DOHH2 (cell line): ENCODE data around the gene NHERF1.

Experiments used
- H3F3A ChIP-seq: fragments of 200-600 bp; sonication (generic), shearing (Covaris generic); 2 replicates; pipeline ENCODE4 v1.6.0; 2016; ENCODE audit warnings: antibody characterized with exemption, mild to moderate bottlenecking; ENCODE audit not compliant: control insufficient read depth, insufficient read depth
- H3K27ac ChIP-seq: fragments of 200-600 bp; sonication (generic); 2 replicates; pipeline ENCODE4 v1.5.1; 2014; ENCODE audit warnings: low read depth, mild to moderate bottlenecking, low read length, moderate library complexity
- H3K27me3 ChIP-seq: fragments of 200-600 bp; sonication (generic); 2 replicates; pipeline ENCODE4 v1.6.1; 2014; ENCODE audit warnings: mild to moderate bottlenecking, low read length, mixed read lengths; ENCODE audit not compliant: control insufficient read depth
- H3K36me3 ChIP-seq: fragments of 200-600 bp; sonication (generic); 2 replicates; pipeline ENCODE4 v1.6.1; 2014; ENCODE audit warnings: mild to moderate bottlenecking, low read length, moderate library complexity, mixed read lengths; ENCODE audit not compliant: control insufficient read depth
- H3K4me1 ChIP-seq: fragments of 200-600 bp; sonication (generic); 2 replicates; pipeline ENCODE4 v1.6.1; 2014; ENCODE audit warnings: mild to moderate bottlenecking, low read length, mixed read lengths; ENCODE audit not compliant: control insufficient read depth
- H3K4me2 ChIP-seq: fragments of 200-600 bp; sonication (generic); 2 replicates; pipeline ENCODE4 v1.6.0; 2014; ENCODE audit warnings: mild to moderate bottlenecking, low read length, moderate library complexity
- H3K4me3 ChIP-seq: fragments of 200-600 bp; sonication (generic); 2 replicates; pipeline ENCODE4 v1.5.1; 2014; ENCODE audit warnings: mild to moderate bottlenecking, low read length, mixed read lengths
- H3K79me2 ChIP-seq: fragments of 200-600 bp; sonication (generic); 2 replicates; pipeline ENCODE4 v1.6.1; 2014; ENCODE audit warnings: mild to moderate bottlenecking, low read length, mixed read lengths; ENCODE audit not compliant: control insufficient read depth
- H3K9me2 ChIP-seq: fragments of 200-600 bp; sonication (generic); replicated peaks from 2 replicates; pipeline ENCODE4 v1.6.1; 2014; ENCODE audit warnings: mild to moderate bottlenecking, low read length, mixed read lengths; ENCODE audit not compliant: control insufficient read depth
- H3K9me3 ChIP-seq: fragments of 200-600 bp; sonication (generic); 2 replicates; pipeline ENCODE4 v1.6.1; 2014; ENCODE audit warnings: antibody characterized with exemption, low read length, mixed read lengths; ENCODE audit not compliant: control insufficient read depth, insufficient read depth
- H4K20me1 ChIP-seq: fragments of 200-600 bp; sonication (generic); 2 replicates; pipeline ENCODE4 v1.6.0; 2014; ENCODE audit warnings: low read depth, mild to moderate bottlenecking, antibody characterized with exemption, low read length, moderate library complexity; ENCODE audit not compliant: control insufficient read depth, insufficient read depth
- CTCF ChIP-seq: fragments of 200-600 bp; sonication (generic); IDR thresholded peaks from one replicate; pipeline ENCODE4 v1.5.1; 2014; ENCODE audit warnings: antibody characterized with exemption, mild to moderate bottlenecking, low read depth, low read length; ENCODE audit not compliant: poor library complexity, severe bottlenecking
- EZH2phosphoT487 ChIP-seq: fragments of 200-600 bp; sonication (generic); IDR thresholded peaks from 2 replicates; pipeline ENCODE4 v1.6.1; 2017; ENCODE audit warnings: borderline replicate concordance, mild to moderate bottlenecking, antibody characterized with exemption, low read length, moderate library complexity, mixed read lengths

The NHERF1 gene

DNA sequence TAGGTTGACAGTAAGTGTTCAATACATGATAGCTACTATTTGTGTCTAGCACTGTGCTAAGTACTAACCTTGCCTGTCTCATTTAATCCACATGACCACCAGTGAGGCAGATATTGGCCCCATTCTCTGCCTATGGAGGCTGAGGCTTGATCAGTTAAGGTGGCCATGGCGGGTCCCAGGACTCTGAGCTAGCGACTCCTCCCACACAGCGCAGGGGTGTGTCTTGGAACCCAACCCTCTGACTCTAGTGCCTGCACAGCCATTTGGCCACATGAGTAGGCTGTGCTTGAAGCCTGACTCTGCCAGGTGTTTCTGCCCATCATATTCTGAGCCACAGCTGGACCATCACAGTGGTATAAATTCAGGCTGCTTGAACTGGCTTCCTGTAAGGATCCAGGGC is 6.4 kb downstream of the NHERF1 start:
- Histone ChIP-seq H3K9me3 (no peaks in the 10 kb centered on the region), H3K9me2 (no peaks in the 10 kb centered on the region), H3F3A (no peaks in the 10 kb centered on the region), H3K27me3 (no peaks in the 10 kb centered on the region), H3K27ac (no peak overlapping the region), H4K20me1 (peaks cover 38% of the 10 kb centered on the region), H3K4me2 (no peak overlapping the region), H3K4me1 (peaks cover 41% of the 10 kb centered on the region), H3K4me3 (no peak overlapping the region), H3K79me2 (peaks cover 78% of the 10 kb centered on the region), H3K36me3 (peaks cover 4% of the 10 kb centered on the region; the same call in 1 of the 2 replicates)
- no peak for TF ChIP-seq CTCF
- TF ChIP-seq EZH2phosphoT487 = no peak

DNA sequence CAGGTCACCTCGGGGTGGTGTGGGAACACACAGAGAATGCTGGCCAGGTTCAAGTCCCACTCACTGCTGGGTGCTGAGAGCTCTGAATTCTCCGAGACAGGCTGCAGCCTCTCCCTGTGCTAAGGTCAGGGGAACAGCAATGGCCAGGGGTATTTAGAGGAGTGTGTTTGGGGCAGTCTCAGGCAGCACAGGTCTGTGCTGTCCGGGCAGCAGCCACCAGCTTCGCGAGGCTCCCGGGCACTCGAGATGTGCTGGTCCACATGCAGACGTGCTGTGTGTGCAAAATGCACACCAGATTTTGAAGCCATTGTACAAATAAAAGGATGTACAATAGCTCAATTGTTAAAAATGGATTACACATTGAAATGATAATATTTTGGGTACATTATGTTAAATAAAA is 7.1 kb downstream of the NHERF1 start:
- TF ChIP-seq CTCF (no peak), EZH2phosphoT487 (no peak)
- H3K36me3 ChIP-seq = peaks cover 4% of the 10 kb centered on the region; the same call in 1 of the 2 replicates
- H3K4me1 ChIP-seq = peaks cover 36% of the 10 kb centered on the region
- H4K20me1 ChIP-seq = peaks cover 31% of the 10 kb centered on the region
- no peaks in the 10 kb centered on the region for H3K9me3 ChIP-seq
- no peak overlapping the region for H3K4me3 ChIP-seq
- no peaks in the 10 kb centered on the region for H3F3A ChIP-seq
- no peak overlapping the region for H3K4me2 ChIP-seq
- H3K27me3 ChIP-seq = no peaks in the 10 kb centered on the region
- no peaks in the 10 kb centered on the region for H3K9me2 ChIP-seq
- H3K27ac ChIP-seq = no peak overlapping the region
- H3K79me2 ChIP-seq = peaks cover 78% of the 10 kb centered on the region

GRCh38 chr17:74756891-74757290 is 8.5 kb downstream of the NHERF1 start:
- Histone ChIP-seq H3K27ac (no peak overlapping the region), H3K4me2 (no peak overlapping the region), H3F3A (no peaks in the 10 kb centered on the region), H3K4me3 (no peak overlapping the region), H3K79me2 (peaks cover 70% of the 10 kb centered on the region), H3K4me1 (peaks cover 28% of the 10 kb centered on the region), H3K9me3 (no peaks in the 10 kb centered on the region), H3K27me3 (no peaks in the 10 kb centered on the region), H4K20me1 (peaks cover 27% of the 10 kb centered on the region), H3K9me2 (no peaks in the 10 kb centered on the region), H3K36me3 (no peaks in the 10 kb centered on the region)
- TF ChIP-seq CTCF (no peak), EZH2phosphoT487 (no peak)

GRCh38 chr17:74757502-74757901 is 9.1 kb downstream of the NHERF1 start:
- H3F3A ChIP-seq = no peaks in the 10 kb centered on the region
- H3K9me3 ChIP-seq = no peaks in the 10 kb centered on the region
- H3K79me2 ChIP-seq = peaks cover 66% of the 10 kb centered on the region
- H3K4me1 ChIP-seq = peaks cover 28% of the 10 kb centered on the region
- no peaks in the 10 kb centered on the region for H3K36me3 ChIP-seq
- peaks cover 29% of the 10 kb centered on the region for H4K20me1 ChIP-seq
- no peak overlapping the region for H3K27ac ChIP-seq
- H3K4me2 ChIP-seq = no peak overlapping the region
- no peaks in the 10 kb centered on the region for H3K9me2 ChIP-seq
- H3K4me3 ChIP-seq = no peak overlapping the region
- H3K27me3 ChIP-seq = no peaks in the 10 kb centered on the region
- TF ChIP-seq EZH2phosphoT487 (no peak), CTCF (no peak)
